CD14-positive monocyte (primary cell): ENCODE results near the gene CHCHD6. TPM values are rescaled to one million over a fixed set of nuclear protein-coding genes. Genes with fewer than 3 reads are reported as not detected.
A peak's percentile ranks its signal among the peaks of the same experiment; 100 is the strongest.

Experiments
- DNase-seq, 3 donors: peaks; one replicate each; pipeline ENCODE4 v3.0.0-alpha.2; 2011 to 2022
- H2AFZ ChIP-seq: 2 replicates; pipeline ENCODE4 v1.6.0; 2012; ENCODE audit warnings: mild to moderate bottlenecking, low read depth, low read length, inconsistent platforms; ENCODE audit not compliant: insufficient read depth, poor library complexity, severe bottlenecking
- H3K27ac ChIP-seq, 2 donors: 1 replicate in 1 of 2; 2 replicates in 1 of 2; pipeline ENCODE4 v1.5.1; 2012 to 2013; ENCODE audit warnings: low read length in 2 of 2, control low read depth in 1 of 2, inconsistent platforms in 1 of 2, low read depth in 1 of 2, mild to moderate bottlenecking in 1 of 2
- H3K27me3 ChIP-seq, 2 donors: one replicate each; pipeline versions ENCODE4 v1.6.0 to v1.6.1; 2011 to 2013; ENCODE audit warnings: low read length in 2 of 2; ENCODE audit not compliant: control insufficient read depth in 2 of 2, insufficient read depth in 2 of 2
- H3K36me3 ChIP-seq, 2 donors: replicated peaks in 1 of 2; 1 replicate in 1 of 2; 2 replicates in 1 of 2; pipeline versions ENCODE4 v1.5.1 to v1.6.1; 2012 to 2013; ENCODE audit warnings: low read length in 2 of 2, control low read depth in 1 of 2, inconsistent platforms in 1 of 2, mild to moderate bottlenecking in 1 of 2; ENCODE audit not compliant: insufficient read depth in 2 of 2, control insufficient read depth in 1 of 2
- H3K4me1 ChIP-seq, 2 donors: 1 replicate in 1 of 2; 2 replicates in 1 of 2; pipeline versions ENCODE4 v1.5.1 to v1.6.1; 2012 to 2013; ENCODE audit warnings: low read length in 2 of 2, control low read depth in 1 of 2, inconsistent platforms in 1 of 2, mild to moderate bottlenecking in 1 of 2, moderate library complexity in 1 of 2; ENCODE audit not compliant: insufficient read depth in 2 of 2, control insufficient read depth in 1 of 2
- H3K4me2 ChIP-seq: replicated peaks from 2 replicates; pipeline ENCODE3; 2012; ENCODE audit warnings: low read length, moderate library complexity, mild to moderate bottlenecking; ENCODE audit not compliant: poor library complexity, severe bottlenecking; ENCODE audit errors: extremely low read depth
- H3K4me3 ChIP-seq, 3 experiments: fragments of 200-600 bp in 1 of 3; sonication (generic) in 1 of 3; replicated peaks in 1 of 3; 1 replicate in 2 of 3; 2 replicates in 1 of 3; pipeline ENCODE4 v1.5.1; 2011 to 2013; ENCODE audit warnings: low read length in 3 of 3, mild to moderate bottlenecking in 3 of 3, control low read depth in 2 of 3, low read depth in 2 of 3, inconsistent platforms in 1 of 3, moderate library complexity in 1 of 3
- H3K79me2 ChIP-seq: 2 replicates; pipeline ENCODE4 v1.6.0; 2012; ENCODE audit warnings: mild to moderate bottlenecking, control low read depth, inconsistent platforms, low read length, moderate library complexity; ENCODE audit not compliant: insufficient read depth
- H3K9ac ChIP-seq: 2 replicates; pipeline ENCODE4 v1.6.0; 2017; ENCODE audit warnings: low read length, mild to moderate bottlenecking; ENCODE audit not compliant: insufficient read depth, poor library complexity, severe bottlenecking
- H3K9me3 ChIP-seq, 2 donors: replicated peaks in 1 of 2; 1 replicate in 1 of 2; 2 replicates in 1 of 2; pipeline versions ENCODE4 v1.5.1 to v1.6.1; 2012 to 2013; ENCODE audit warnings: low read length in 2 of 2, control low read depth in 1 of 2; ENCODE audit not compliant: control insufficient read depth in 1 of 2, insufficient read depth in 1 of 2
- H4K20me1 ChIP-seq: 2 replicates; pipeline ENCODE4 v1.6.0; 2012; ENCODE audit warnings: mild to moderate bottlenecking, low read length, control low read depth, moderate library complexity; ENCODE audit not compliant: insufficient read depth
- H3K27ac Mint-ChIP-seq, 7 donors: one replicate each; pipeline ENCODE4 v1.8.0; 2020; ENCODE audit warnings: mild to moderate bottlenecking in 7 of 7, mixed read lengths in 7 of 7, moderate library complexity in 6 of 7, inconsistent platforms in 2 of 7
- H3K27me3 Mint-ChIP-seq, 3 donors: one replicate each; pipeline ENCODE4 v1.8.0; 2021 to 2022; ENCODE audit warnings: low read depth in 3 of 3, mild to moderate bottlenecking in 3 of 3, mixed read lengths in 3 of 3, moderate library complexity in 3 of 3, inconsistent platforms in 1 of 3
- H3K36me3 Mint-ChIP-seq, 2 donors: one replicate each; pipeline ENCODE4 v1.8.0; 2020; ENCODE audit warnings: mixed read lengths in 2 of 2, inconsistent platforms in 1 of 2, mild to moderate bottlenecking in 1 of 2
- H3K4me1 Mint-ChIP-seq: one replicate; pipeline ENCODE4 v1.8.0; 2020; ENCODE audit warnings: mild to moderate bottlenecking, mixed read lengths
- H3K4me3 Mint-ChIP-seq, 2 donors: one replicate each; pipeline ENCODE4 v1.8.0; 2020; ENCODE audit warnings: mild to moderate bottlenecking in 2 of 2, mixed read lengths in 2 of 2, moderate library complexity in 1 of 2
- H3K9me3 Mint-ChIP-seq, 7 donors: one replicate each; pipeline ENCODE4 v1.8.0; 2020 to 2022; ENCODE audit warnings: mixed read lengths in 7 of 7, mild to moderate bottlenecking in 6 of 7, moderate library complexity in 6 of 7, inconsistent platforms in 2 of 7
- CTCF ChIP-seq: fragments of 200-600 bp; IDR thresholded peaks from one replicate; pipeline ENCODE4 v1.8.0; 2022; ENCODE audit warnings: antibody characterized with exemption, mild to moderate bottlenecking
- WGBS: methylation state at CpG from one replicate; pipeline ENCODE4 v1.1.5; 2013; ENCODE audit warnings: missing lambda C conversion rate; ENCODE audit not compliant: insufficient coverage; 5-methylcytosine and 5-hydroxymethylcytosine counted together
- intact Hi-C, 2 donors: fragments of 100-400 bp; cut with micrococcal nuclease; formaldehyde crosslinking; loops; one replicate each; pipeline versions ENCODE4 v1.15.0 to v1.15.1; 2023
- polyA plus RNA-seq, 3 donors: library from polyadenylated mRNA; depleted of rRNA in 1 of 3; unstranded in 2 of 3; stranded (reverse) in 1 of 3; fragments of 300-500 nt in 2 of 3; fragments of >200 nt in 1 of 3; fragmentation: Illumina TruSeq in 2 of 3; gene quantifications; 1 replicate in 2 of 3; 2 replicates in 1 of 3; pipeline ENCODE4 v1.2.3, GENCODE V29; 2012 to 2021

Gene CHCHD6
- polyA plus RNA-seq, 3 donors = 1.1 to 1.8 (median 1.8) TPM

DNA sequence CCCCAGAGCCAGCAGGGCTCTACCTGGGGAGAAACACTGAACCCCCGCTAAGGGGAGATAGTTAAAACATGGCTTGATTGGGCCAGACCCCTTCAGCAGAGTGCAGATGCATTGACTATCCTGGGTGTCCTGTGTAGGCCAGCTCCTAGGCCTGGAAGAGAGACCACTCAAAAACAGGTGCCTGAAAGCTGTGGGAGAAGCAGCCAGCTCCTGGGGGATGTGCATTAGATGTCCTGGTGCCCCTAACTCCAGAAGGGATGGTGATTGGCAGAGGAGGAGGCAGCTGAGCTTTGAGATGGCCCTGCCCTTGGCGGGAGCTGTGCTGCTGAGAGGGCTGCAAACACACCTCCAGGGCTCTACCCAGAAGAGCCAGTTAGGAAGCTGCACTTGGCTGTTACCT lies 189.6 kb downstream of the CHCHD6 start:
- intact Hi-C loops = no loop called here
- no peak overlapping the region for H3K4me2 ChIP-seq
- WGBS = 100% methylated on average over 2 of the region's 2 CpGs
- no peaks in the 10 kb centered on the region for H3K79me2 ChIP-seq
- H3K4me3 ChIP-seq = no peak overlapping the region
- Mint-ChIP-seq H3K36me3 (no peaks in the 10 kb centered on the region), H3K4me3 (peak overlapping the region in 1 of 2 donors; percentile 13), H3K4me1 (no peaks in the 10 kb centered on the region), H3K9me3 (peaks cover 0 to 2% (median 0%) of the 10 kb centered on the region in 7 donors), H3K27ac (no peak overlapping the region), H3K27me3 (peaks cover 34 to 55% (median 54%) of the 10 kb centered on the region in 3 donors)
- DNase-seq = no peak
- H4K20me1 ChIP-seq = no peaks in the 10 kb centered on the region
- H3K27me3 ChIP-seq = peaks cover 38 to 78% of the 10 kb centered on the region in 2 donors
- H3K36me3 ChIP-seq = no peaks in the 10 kb centered on the region
- H3K27ac ChIP-seq = no peak overlapping the region
- no peaks in the 10 kb centered on the region for H3K4me1 ChIP-seq
- TF ChIP-seq CTCF = no peak
- no peak overlapping the region for H3K9ac ChIP-seq
- no peaks in the 10 kb centered on the region for H3K9me3 ChIP-seq
- no peak overlapping the region for H2AFZ ChIP-seq

- no peak for TF ChIP-seq CTCF
- Mint-ChIP-seq H3K27ac (no peak overlapping the region), H3K27me3 (peaks cover 27 to 55% (median 50%) of the 10 kb centered on the region in 3 donors), H3K4me1 (no peaks in the 10 kb centered on the region), H3K9me3 (peaks cover 0 to 2% (median 0%) of the 10 kb centered on the region in 7 donors), H3K36me3 (no peaks in the 10 kb centered on the region), H3K4me3 (peak overlapping the region in 1 of 2 donors; percentile 3)
- no peaks in the 10 kb centered on the region for H3K9me3 ChIP-seq
- no peaks in the 10 kb centered on the region for H3K36me3 ChIP-seq
- H3K4me2 ChIP-seq = no peak overlapping the region
- no peak overlapping the region for H3K27ac ChIP-seq
- H3K9ac ChIP-seq = no peak overlapping the region
- WGBS = 96% methylated on average over 3 of the region's 4 CpGs
- H3K4me1 ChIP-seq = no peaks in the 10 kb centered on the region
- H4K20me1 ChIP-seq = no peaks in the 10 kb centered on the region
- H3K27me3 ChIP-seq = peaks cover 46 to 86% of the 10 kb centered on the region in 2 donors
- no peak for DNase-seq
- intact Hi-C loops = no loop called here
- H3K79me2 ChIP-seq = no peaks in the 10 kb centered on the region
- no peak overlapping the region for H3K4me3 ChIP-seq
- H2AFZ ChIP-seq = no peak overlapping the region
Observed at GRCh38 chr3:126894475-126894874, 190.4 kb downstream of the CHCHD6 start.
